HFFc6 (cell line): ENCODE measurements around the gene GALNT1. TPM values are rescaled to one million over a fixed set of nuclear protein-coding genes. Genes with fewer than 3 reads are reported as not detected.

Experiments
- DNase-seq: peaks from one replicate; pipeline ENCODE4 v3.0.0-alpha.2; 2018
- H3K27ac Mint-ChIP-seq: 2 replicates; pipeline ENCODE4 v1.8.0; 2020; ENCODE audit warnings: mild to moderate bottlenecking, mixed read lengths
- H3K27me3 Mint-ChIP-seq: 2 replicates; pipeline ENCODE4 v1.8.0; 2021; ENCODE audit warnings: mild to moderate bottlenecking, moderate library complexity, mixed read lengths; ENCODE audit not compliant: insufficient read depth
- H3K36me3 Mint-ChIP-seq: 2 replicates; pipeline ENCODE4 v1.8.0; 2021; ENCODE audit warnings: low read depth, mixed read lengths
- H3K4me1 Mint-ChIP-seq: 2 replicates; pipeline ENCODE4 v1.8.0; 2020; ENCODE audit warnings: low read depth, mixed read lengths
- H3K4me3 Mint-ChIP-seq: 2 replicates; pipeline ENCODE4 v1.8.0; 2020; ENCODE audit warnings: mild to moderate bottlenecking, moderate library complexity, mixed read lengths
- H3K9me3 Mint-ChIP-seq: 2 replicates; pipeline ENCODE4 v1.8.0; 2020; ENCODE audit warnings: mild to moderate bottlenecking, mixed read lengths
- CTCF ChIP-seq: fragments of 200-600 bp; sonication (generic); IDR thresholded peaks from 2 replicates; pipeline ENCODE4 v1.5.0; 2021; ENCODE audit warnings: antibody characterized with exemption, mild to moderate bottlenecking
- total RNA-seq, 6 experiments: library from RNA; stranded (reverse); fragmentation: NEBNext Ultra II Directional; extraction: Animal tissue kit (Norgen Biotek cat#: 25700); gene quantifications; 2 replicates in 1 of 6; 3 replicates in 5 of 6; pipeline ENCODE4 v1.2.3, GENCODE V29; 2021

Gene GALNT1
- total RNA-seq, 6 experiments from 2014 or later = 36.4 to 48.2 (median 40.2) TPM

GRCh38 chr18:35624146-35624545, 42.6 kb downstream of the GALNT1 start:
- no peaks in the 10 kb centered on the region for H3K4me1 Mint-ChIP-seq
- peaks cover 11% of the 10 kb centered on the region for H3K36me3 Mint-ChIP-seq
- H3K27ac Mint-ChIP-seq = no peak overlapping the region
- no peak overlapping the region for H3K4me3 Mint-ChIP-seq
- DNase-seq = no peak
- TF ChIP-seq CTCF = no peak
- peaks cover 18% of the 10 kb centered on the region for H3K9me3 Mint-ChIP-seq
- H3K27me3 Mint-ChIP-seq = peaks cover 1% of the 10 kb centered on the region; the same call in 1 of the 2 replicates

DNA sequence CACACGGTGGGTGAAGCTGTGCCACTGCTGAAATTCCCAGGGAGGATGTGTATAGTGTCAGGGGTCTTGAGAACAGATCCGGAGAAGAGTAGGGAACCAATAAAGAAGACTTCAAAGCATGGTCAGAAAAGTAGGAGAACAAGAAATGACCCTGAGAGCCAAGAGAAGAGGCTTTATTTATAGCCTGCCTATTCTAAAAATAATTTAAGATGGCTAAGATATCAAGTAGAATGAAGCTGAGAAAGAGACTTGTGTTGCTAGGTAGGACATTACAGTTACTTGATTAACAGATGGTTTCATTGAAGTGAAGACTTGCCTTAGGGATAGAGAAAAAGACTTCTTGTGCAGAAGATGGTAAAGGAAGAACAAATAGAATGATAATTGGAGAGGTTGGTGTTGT, 43.7 kb downstream of the GALNT1 start:
- Mint-ChIP-seq H3K27ac (no peak overlapping the region), H3K27me3 (peaks cover 1% of the 10 kb centered on the region), H3K9me3 (peaks cover 21% of the 10 kb centered on the region), H3K4me3 (no peak overlapping the region), H3K4me1 (no peaks in the 10 kb centered on the region), H3K36me3 (peaks cover 11% of the 10 kb centered on the region)
- no peak for TF ChIP-seq CTCF
- DNase-seq = no peak

GRCh38 chr18:35633761-35634160, 52.2 kb downstream of the GALNT1 start:
- no peak overlapping the region for H3K27ac Mint-ChIP-seq
- no peak overlapping the region for H3K4me3 Mint-ChIP-seq
- H3K4me1 Mint-ChIP-seq = peaks cover 15% of the 10 kb centered on the region
- H3K27me3 Mint-ChIP-seq = no peaks in the 10 kb centered on the region; the same call in 1 of the 2 replicates
- 0 out of 2 replicates have a peak, but pooled peaks cover 5% of the 10 kb centered on the region for H3K36me3 Mint-ChIP-seq
- no peak for TF ChIP-seq CTCF
- H3K9me3 Mint-ChIP-seq = peaks cover 8% of the 10 kb centered on the region
- no peak for DNase-seq

DNA sequence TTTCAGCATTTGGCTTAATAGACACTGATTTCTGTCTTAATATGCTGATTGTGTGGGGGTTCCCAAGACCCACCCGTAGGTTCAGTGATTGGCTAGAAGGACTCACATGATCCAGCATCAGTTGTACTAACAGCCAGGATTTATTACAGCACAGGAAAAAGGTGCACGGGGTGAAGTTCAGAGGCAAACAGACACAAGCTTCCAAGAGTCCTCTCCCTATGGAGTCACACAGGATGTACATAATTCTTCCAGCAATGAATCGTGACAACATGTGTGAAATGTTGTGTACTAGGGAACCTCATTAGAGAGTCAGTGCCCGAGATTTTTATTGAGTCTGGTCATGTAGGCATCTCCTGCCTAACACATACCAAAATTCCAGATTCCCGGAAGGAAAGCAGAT, 52.8 kb downstream of the GALNT1 start:
- Mint-ChIP-seq H3K4me3 (no peak overlapping the region), H3K4me1 (peaks cover 15% of the 10 kb centered on the region), H3K27ac (no peak overlapping the region), H3K9me3 (peaks cover 2% of the 10 kb centered on the region; the same call in 1 of the 2 replicates), H3K36me3 (0 out of 2 replicates have a peak, but pooled peaks cover 5% of the 10 kb centered on the region), H3K27me3 (no peaks in the 10 kb centered on the region; the same call in 1 of the 2 replicates)
- no peak for DNase-seq
- TF ChIP-seq CTCF = no peak

- TF ChIP-seq CTCF = no peak
- Mint-ChIP-seq H3K4me3 (no peak overlapping the region), H3K27ac (peak overlapping the region; percentile 23; the same call in 1 of the 2 replicates), H3K36me3 (0 out of 2 replicates have a peak, but pooled peaks cover 5% of the 10 kb centered on the region), H3K27me3 (no peaks in the 10 kb centered on the region; the same call in 1 of the 2 replicates), H3K4me1 (peaks cover 15% of the 10 kb centered on the region), H3K9me3 (no peaks in the 10 kb centered on the region; the same call in 1 of the 2 replicates)
- peak; percentile 58 for DNase-seq
Observed at GRCh38 chr18:35635170-35635569, 53.6 kb downstream of the GALNT1 start.
